DND-41 (cell line): Measurements from ENCODE around the gene MAP3K12.

Experiments used
- CTCF ChIP-seq: IDR thresholded peaks from 2 replicates; pipeline ENCODE4 v1.5.1; 2012; ENCODE audit warnings: borderline replicate concordance, low read length, moderate library complexity, mild to moderate bottlenecking; ENCODE audit not compliant: poor library complexity, severe bottlenecking; ENCODE audit errors: extremely low read depth
- EZH2 ChIP-seq: IDR thresholded peaks from 3 replicates; pipeline ENCODE4 v1.6.1; 2012; ENCODE audit warnings: borderline replicate concordance, low read depth, mild to moderate bottlenecking, moderate library complexity, low read length, inconsistent platforms; ENCODE audit not compliant: severe bottlenecking

- TF ChIP-seq CTCF (no peak), EZH2 (no peak)
Observed at GRCh38 chr12:53482626-53483168, 16.6 kb downstream of the MAP3K12 start.
